Measurements from ENCODE around the gene SLC17A6.

DNA sequence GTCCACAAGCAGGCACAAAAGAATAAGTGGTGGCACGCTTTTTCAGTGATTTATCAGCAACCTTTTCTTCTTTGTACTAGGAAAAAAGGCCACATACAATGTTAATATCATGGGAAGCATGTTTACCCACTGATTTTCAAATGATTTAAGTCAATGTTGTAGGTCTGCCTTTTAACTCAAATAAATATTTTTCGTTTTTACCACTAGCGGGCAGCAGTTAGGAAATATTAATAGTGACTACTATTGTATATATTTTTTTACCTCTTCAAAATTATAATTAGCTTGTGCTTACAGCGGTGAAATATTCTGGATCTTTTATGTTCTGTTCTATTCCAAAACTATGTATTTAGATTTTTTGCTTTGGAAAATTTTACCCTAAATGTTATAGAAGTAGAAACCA is 6.4 kb upstream of the SLC17A6 start:
- TF ChIP-seq SP1 (IDR thresholded peaks at IDR 0.05; ENCODE audit: low read depth), result no peak
- no peak for TF ChIP-seq YY1 (IDR thresholded peaks at IDR 0.05; ENCODE audit: extremely low read depth, insufficient replicate concordance, low read depth, low read length)
- TF ChIP-seq, protein P1, sequence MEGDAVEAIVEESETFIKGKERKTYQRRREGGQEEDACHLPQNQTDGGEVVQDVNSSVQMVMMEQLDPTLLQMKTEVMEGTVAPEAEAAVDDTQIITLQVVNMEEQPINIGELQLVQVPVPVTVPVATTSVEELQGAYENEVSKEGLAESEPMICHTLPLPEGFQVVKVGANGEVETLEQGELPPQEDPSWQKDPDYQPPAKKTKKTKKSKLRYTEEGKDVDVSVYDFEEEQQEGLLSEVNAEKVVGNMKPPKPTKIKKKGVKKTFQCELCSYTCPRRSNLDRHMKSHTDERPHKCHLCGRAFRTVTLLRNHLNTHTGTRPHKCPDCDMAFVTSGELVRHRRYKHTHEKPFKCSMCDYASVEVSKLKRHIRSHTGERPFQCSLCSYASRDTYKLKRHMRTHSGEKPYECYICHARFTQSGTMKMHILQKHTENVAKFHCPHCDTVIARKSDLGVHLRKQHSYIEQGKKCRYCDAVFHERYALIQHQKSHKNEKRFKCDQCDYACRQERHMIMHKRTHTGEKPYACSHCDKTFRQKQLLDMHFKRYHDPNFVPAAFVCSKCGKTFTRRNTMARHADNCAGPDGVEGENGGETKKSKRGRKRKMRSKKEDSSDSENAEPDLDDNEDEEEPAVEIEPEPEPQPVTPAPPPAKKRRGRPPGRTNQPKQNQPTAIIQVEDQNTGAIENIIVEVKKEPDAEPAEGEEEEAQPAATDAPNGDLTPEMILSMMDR (IDR thresholded peaks at IDR 0.05 in 2 of 3, conservative IDR thresholded peaks at IDR 0.05 in 1 of 3; ENCODE audit: borderline replicate concordance in 1 of 3, insufficient read depth in 1 of 3, low read depth in 2 of 3, low read length in 2 of 3), result no peak; a peak in 1 of 6 replicates
- no peak for TF ChIP-seq POLR2AphosphoS5 (IDR thresholded peaks at IDR 0.05; ENCODE audit: low read depth, low read length)
- no peak for TF ChIP-seq POLR2A (IDR thresholded peaks at IDR 0.05; ENCODE audit: borderline replicate concordance, extremely low read depth, insufficient read depth, insufficient read length)

Data from HCT116 (cell line).